GM12878 (cell line): Measurements from ENCODE around the gene MS4A12. TPM values are rescaled to one million over a fixed set of nuclear protein-coding genes. Genes with fewer than 3 reads are reported as not detected.
"Not testable (repeated sequence)": the region's sequence is repeated elsewhere in the genome, so short reads cannot be mapped to it uniquely, and the experiment has no call there.

ENCODE experiments used
- ATAC-seq: fragments of 200-7000 bp; cut with Tn5 transposase; 3 replicates; pipeline ENCODE4 v1.9.1; 2020; ENCODE audit warnings: mild to moderate bottlenecking, moderate library complexity
- BruUV-seq: library from RNA; stranded (reverse); fragments of 400-500 nt; replicated peaks from 2 replicates; lab custom pipeline; 2021; lab: Mats Ljungman, UMichigan
- CTCF ChIA-PET: fragments of 300-600 bp; sonication (Branson Sonifier 250); formaldehyde crosslinking; extraction: SDS; loops from one replicate; lab custom pipeline; 2021; ENCODE audit warnings: inconsistent platforms; lab: Yijun Ruan, JAX
- POLR2A ChIA-PET: fragments of 350-600 bp; formaldehyde crosslinking; extraction: SDS; loops from one replicate; lab custom pipeline; 2021; ENCODE audit warnings: inconsistent platforms; lab: Charles Lee
- RAD21 ChIA-PET: fragments of 300-600 bp; sonication (Branson Sonifier 250); formaldehyde crosslinking; loops from one replicate; lab custom pipeline; 2023; ENCODE audit warnings: antibody characterized with exemption; ENCODE audit not compliant: unreplicated experiment; lab: Charles Lee
- SMC1A ChIA-PET: fragments of 300-600 bp; sonication (Branson Sonifier 250); formaldehyde crosslinking; loops from one replicate; lab custom pipeline; 2023; ENCODE audit not compliant: unreplicated experiment, uncharacterized antibody; lab: Charles Lee
- DNase-seq: peaks from one replicate; pipeline ENCODE4 v3.0.0-alpha.2; 2011; ENCODE audit warnings: low read depth, low spot score
- FAIRE-seq: peaks from 3 replicates; lab custom pipeline; 2011; peaks lifted over from hg19 to GRCh38; lab: Jason Lieb, UNC
- H2AFZ ChIP-seq: 2 replicates; pipeline ENCODE4 v1.6.0; 2011; ENCODE audit warnings: low read depth, low read length, control low read depth; ENCODE audit not compliant: control insufficient read depth
- H3K27ac ChIP-seq: 2 replicates; pipeline ENCODE4 v1.5.1; 2011; ENCODE audit warnings: control low read depth; ENCODE audit not compliant: control insufficient read depth, insufficient read depth
- H3K27me3 ChIP-seq, 2 experiments: replicated peaks in 1 of 2; 2 replicates each; pipeline versions ENCODE4 v1.6.0 to v1.6.1; 2011; ENCODE audit warnings: low read length in 1 of 2; ENCODE audit not compliant: control insufficient read depth in 2 of 2, insufficient read depth in 2 of 2
- H3K36me3 ChIP-seq, 2 experiments: 2 replicates each; pipeline ENCODE4 v1.5.1; 2011; ENCODE audit warnings: low read length in 1 of 2; ENCODE audit not compliant: control insufficient read depth in 2 of 2, insufficient read depth in 2 of 2
- H3K4me1 ChIP-seq: 2 replicates; pipeline ENCODE4 v1.6.1; 2011; ENCODE audit warnings: mild to moderate bottlenecking, low read length, moderate library complexity, mixed read lengths; ENCODE audit not compliant: control insufficient read depth, insufficient read depth
- H3K4me2 ChIP-seq: 2 replicates; pipeline ENCODE4 v1.6.0; 2011; ENCODE audit warnings: control low read depth; ENCODE audit not compliant: control insufficient read depth, insufficient read depth
- H3K4me3 ChIP-seq: fragments of 200-600 bp; sonication (generic); 2 replicates; pipeline ENCODE4 v1.5.1; 2016
- H3K79me2 ChIP-seq: 2 replicates; pipeline ENCODE4 v1.6.0; 2011; ENCODE audit warnings: low read length; ENCODE audit not compliant: control insufficient read depth, insufficient read depth
- H3K9ac ChIP-seq: 2 replicates; pipeline ENCODE4 v1.8.0; 2011; ENCODE audit warnings: low read length, control low read depth, mixed read lengths; ENCODE audit not compliant: control insufficient read depth, insufficient read depth
- H3K9me3 ChIP-seq: replicated peaks from 3 replicates; pipeline ENCODE4 v1.5.1; 2011; ENCODE audit warnings: mild to moderate bottlenecking, low read length; ENCODE audit not compliant: control insufficient read depth, insufficient read depth
- H4K20me1 ChIP-seq: 2 replicates; pipeline ENCODE4 v1.6.0; 2011; ENCODE audit not compliant: control insufficient read depth, insufficient read depth
- WGBS: methylation state at CpG from one replicate; pipeline ENCODE4 v1.1.6; 2016; ENCODE audit warnings: low lambda C conversion rate; ENCODE audit not compliant: insufficient replicate concordance, insufficient coverage; ENCODE audit errors: missing lambda C conversion rate; 5-methylcytosine and 5-hydroxymethylcytosine counted together
- in situ Hi-C: fragments of 300-500 bp; cut with MboI; formaldehyde crosslinking; loops from 9 replicates; pipeline ENCODE4 v1.14.3; 2018; ENCODE audit warnings: mixed read lengths
- intact Hi-C: fragments of 100-400 bp; cut with micrococcal nuclease; formaldehyde crosslinking; loops from one replicate; pipeline ENCODE4 v1.14.2; 2022; ENCODE audit not compliant: unreplicated experiment
- polyA plus RNA-seq, 11 experiments: library from polyadenylated mRNA; depleted of rRNA in 4 of 11; unstranded in 6 of 11; stranded (reverse) in 5 of 11; fragments of >200 nt; fragmentation: Nextera tagmentation in 4 of 11; fragmentation: Illumina TruSeq in 1 of 11; extraction: Ambion mirVana in 4 of 11; extraction: Trizol in 1 of 11; gene quantifications; 1 replicate in 1 of 11; 2 replicates in 10 of 11; pipeline versions ENCODE4 v1.2.1 to v1.2.3, GENCODE V29; 2011 to 2016; ENCODE audit warnings: inconsistent platforms in 2 of 11, missing spikeins in 2 of 11, low read depth in 1 of 11
- total RNA-seq, 4 experiments: library from RNA; depleted of rRNA in 3 of 4; stranded (reverse); fragments of >200 nt in 3 of 4; fragmentation: Illumina TruSeq in 1 of 4; extraction: Trizol in 1 of 4; gene quantifications; 2 replicates each; pipeline versions ENCODE4 v1.2.1 to v1.2.3, GENCODE V29; 2013 to 2021

MS4A12 gene
- total and polyA plus RNA-seq, 10 of the 15 experiments (the other 5 are each of a cell fraction or from before 2014, with no cell fraction given), result 0.05 TPM; not detected in 9

DNA sequence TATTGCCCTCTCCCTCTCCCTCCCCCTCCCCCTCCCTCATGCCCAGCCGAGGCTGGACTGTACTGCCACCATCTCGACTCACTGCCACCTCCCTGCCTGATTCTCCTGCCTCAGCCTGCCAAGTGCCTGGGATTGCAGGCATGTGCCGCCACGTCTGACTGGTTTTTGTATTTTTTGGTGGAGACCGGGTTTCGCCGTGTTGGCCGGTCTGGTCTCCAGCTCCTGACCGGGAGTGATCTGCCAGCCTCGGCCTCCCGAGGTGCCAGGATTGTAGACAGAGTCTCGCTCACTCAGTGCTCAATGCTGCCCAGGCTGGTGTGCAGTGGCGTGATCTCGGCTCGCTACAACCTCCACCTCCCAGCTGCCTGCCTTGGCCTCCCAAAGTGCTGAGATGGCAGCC, 17.0 kb downstream of the MS4A12 start:
- SMC1A ChIA-PET, result interaction anchor here (1.0 kb wide), 1 partner anchor 100 kb away, joined by 3 read pairs; no protein-coding TSS in a partner anchor
- H2AFZ ChIP-seq, RAD21 ChIA-PET, POLR2A ChIA-PET, H3K79me2 ChIP-seq, H3K9me3 ChIP-seq, H3K27ac ChIP-seq, intact Hi-C loops, H3K9ac ChIP-seq, ATAC-seq, H3K4me3 ChIP-seq, H4K20me1 ChIP-seq, H3K27me3 ChIP-seq, BruUV-seq, H3K4me2 ChIP-seq, DNase-seq, CTCF ChIA-PET, in situ Hi-C loops, H3K4me1 ChIP-seq, H3K36me3 ChIP-seq, FAIRE-seq: not testable (repeated sequence)
- WGBS, result 86% methylated on average over 11 of the region's 15 CpGs

DNA sequence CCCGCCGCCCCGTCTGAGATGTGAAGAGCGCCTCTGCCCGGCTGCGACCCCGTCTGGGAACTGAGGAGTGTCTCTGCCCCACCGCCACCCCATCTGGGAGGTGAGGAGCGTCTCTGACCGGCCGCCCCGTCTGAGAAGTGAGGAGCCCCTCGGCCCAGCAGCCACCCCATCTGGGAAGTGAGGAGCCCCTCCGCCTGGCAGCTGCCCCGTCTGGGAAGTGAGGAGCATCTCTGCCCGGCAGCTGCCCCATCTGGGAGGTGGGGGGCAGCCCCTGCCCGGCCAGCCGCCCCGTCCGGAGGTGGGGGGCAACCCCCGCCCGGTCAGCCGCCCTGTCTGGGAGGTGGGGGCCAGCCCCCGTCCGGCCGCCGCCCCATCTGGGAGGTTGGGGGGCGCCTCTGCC, 17.6 kb downstream of the MS4A12 start:
- in situ Hi-C loops, H2AFZ ChIP-seq, intact Hi-C loops, H4K20me1 ChIP-seq, ATAC-seq, CTCF ChIA-PET, H3K4me2 ChIP-seq, H3K9ac ChIP-seq, H3K27ac ChIP-seq, SMC1A ChIA-PET, H3K4me3 ChIP-seq, DNase-seq, H3K27me3 ChIP-seq, H3K79me2 ChIP-seq, H3K36me3 ChIP-seq, FAIRE-seq, H3K9me3 ChIP-seq, RAD21 ChIA-PET, POLR2A ChIA-PET, H3K4me1 ChIP-seq, BruUV-seq: not testable (repeated sequence)
- WGBS, result 93% methylated on average over 18 of the region's 28 CpGs
